NCI-H446 treated with DMSO at 0.1 percent for 48 hours (cell line): ENCODE measurements around the gene PRG3.
"Not testable (repeated sequence)": the region's sequence is repeated elsewhere in the genome, so short reads cannot be mapped to it uniquely, and the experiment has no call there.

Experiments used
- DNase-seq: peaks from one replicate; lab custom pipeline; 2025; lab: John Stamatoyannopoulos, UW

The PRG3 gene

DNA sequence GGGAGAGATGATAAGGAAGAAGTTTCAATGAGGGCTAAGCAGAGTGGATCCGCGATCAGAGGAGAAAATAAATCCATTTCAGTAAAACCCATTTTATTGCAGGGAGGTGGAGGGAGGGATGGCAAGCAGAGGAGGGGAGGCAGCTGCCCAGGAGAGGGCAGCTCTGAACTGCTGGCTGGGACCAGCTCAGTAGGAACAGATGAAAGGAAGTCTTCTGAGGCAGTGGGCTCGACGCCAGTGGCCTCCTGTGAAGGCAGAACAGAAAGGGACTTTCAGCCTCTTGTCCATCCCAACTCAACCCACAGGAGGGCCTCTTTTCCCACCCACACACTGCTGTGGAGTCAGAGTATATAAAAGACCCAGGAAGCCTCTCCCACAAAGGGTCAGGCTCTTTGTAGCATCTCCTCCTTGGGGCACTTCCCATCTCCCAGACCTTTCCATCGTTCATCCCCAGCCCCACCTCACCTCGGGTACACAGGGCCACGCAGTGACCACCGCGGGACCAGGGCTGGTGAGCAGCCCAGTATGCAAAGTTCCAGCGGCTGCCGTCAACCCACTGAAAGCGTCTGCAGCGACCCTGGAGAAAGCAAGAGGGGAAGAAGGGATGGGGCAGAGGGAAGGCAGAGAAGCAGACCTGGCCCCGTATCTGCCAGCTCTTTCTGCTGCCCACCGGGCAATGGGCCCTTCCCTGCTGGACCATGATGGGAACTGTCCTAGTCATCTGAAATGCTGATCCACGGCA is 6.5 kb upstream of the PRG3 start:
- no peak for DNase-seq

DNA sequence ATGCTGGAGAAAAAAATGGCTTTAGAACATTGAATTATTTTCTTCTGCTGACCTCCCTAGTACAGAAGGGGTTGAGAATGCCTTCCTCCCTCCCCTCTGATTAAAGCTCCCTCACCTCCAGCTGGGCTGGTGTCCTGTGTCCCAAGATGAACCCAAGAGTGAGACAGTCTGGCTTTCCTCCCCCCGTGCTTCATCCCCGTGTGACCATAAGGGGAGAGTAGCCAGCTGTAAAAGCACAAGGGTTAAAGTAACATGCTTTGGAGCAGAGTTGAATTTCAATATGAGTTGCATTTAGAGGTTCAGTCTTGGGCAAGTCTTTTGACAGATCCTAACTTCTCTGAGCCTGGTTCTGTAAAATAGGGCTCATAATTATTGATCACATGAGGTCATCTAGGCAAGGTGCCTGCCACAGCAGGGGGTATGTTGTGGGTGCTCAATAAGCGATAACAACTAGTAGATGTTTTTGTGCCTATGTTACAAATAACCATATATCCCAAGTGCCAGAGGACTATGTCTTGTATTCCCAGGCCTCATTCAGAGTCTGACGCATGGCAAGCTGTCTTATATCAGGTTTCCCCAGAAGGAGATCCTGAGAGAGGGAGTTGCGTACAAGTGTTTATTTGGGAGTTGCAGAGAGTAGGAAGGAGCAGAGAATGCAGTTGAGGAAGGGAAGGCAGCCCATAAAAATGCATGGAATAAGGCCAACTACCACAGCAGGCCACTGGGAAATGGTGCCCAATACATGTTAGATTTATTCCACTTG is 5.4 kb upstream of the PRG3 start:
- DNase-seq: no peak

- no peak for DNase-seq
Observed at GRCh38 chr11:57379732-57380131, 1.2 kb downstream of the PRG3 start.

DNA sequence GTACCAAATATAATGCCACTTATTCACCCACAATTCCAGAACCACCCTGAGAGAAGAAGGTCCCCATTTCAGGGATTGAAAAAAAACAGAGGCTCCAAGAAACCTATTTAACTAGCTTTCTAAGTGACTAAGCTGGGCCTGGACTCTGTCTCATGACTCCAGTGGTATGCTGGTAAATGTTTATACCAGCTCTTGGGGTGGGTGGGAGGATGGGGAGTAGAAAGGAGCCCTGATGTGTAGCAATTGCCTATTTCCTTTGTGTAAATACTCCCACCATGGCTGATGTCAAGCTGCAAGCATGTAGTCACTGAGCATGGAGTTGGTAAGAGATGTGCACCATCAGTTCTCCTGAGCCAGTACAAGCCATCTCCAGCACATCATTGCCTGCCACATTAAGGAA is 2.8 kb downstream of the PRG3 start:
- DNase-seq: no peak

DNA sequence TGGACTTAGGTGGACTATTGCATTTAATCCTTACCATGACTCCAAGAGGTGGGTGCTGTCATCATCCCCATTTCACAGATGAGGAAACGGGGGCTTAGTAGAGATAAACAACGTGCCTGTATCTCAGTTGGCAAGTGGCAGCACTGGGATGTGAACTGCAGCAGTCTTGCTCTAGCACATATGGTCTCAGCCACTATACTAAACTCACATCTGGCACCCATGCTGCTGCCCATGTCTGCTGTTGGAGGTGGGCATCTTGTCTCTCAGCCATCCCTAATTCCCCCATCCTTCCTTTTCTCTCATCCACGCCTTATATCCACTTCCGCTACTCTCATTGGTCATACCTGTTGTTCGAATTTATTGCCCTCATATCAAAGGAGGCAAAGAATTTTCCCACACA is 3.8 kb downstream of the PRG3 start:
- DNase-seq: no peak

DNA sequence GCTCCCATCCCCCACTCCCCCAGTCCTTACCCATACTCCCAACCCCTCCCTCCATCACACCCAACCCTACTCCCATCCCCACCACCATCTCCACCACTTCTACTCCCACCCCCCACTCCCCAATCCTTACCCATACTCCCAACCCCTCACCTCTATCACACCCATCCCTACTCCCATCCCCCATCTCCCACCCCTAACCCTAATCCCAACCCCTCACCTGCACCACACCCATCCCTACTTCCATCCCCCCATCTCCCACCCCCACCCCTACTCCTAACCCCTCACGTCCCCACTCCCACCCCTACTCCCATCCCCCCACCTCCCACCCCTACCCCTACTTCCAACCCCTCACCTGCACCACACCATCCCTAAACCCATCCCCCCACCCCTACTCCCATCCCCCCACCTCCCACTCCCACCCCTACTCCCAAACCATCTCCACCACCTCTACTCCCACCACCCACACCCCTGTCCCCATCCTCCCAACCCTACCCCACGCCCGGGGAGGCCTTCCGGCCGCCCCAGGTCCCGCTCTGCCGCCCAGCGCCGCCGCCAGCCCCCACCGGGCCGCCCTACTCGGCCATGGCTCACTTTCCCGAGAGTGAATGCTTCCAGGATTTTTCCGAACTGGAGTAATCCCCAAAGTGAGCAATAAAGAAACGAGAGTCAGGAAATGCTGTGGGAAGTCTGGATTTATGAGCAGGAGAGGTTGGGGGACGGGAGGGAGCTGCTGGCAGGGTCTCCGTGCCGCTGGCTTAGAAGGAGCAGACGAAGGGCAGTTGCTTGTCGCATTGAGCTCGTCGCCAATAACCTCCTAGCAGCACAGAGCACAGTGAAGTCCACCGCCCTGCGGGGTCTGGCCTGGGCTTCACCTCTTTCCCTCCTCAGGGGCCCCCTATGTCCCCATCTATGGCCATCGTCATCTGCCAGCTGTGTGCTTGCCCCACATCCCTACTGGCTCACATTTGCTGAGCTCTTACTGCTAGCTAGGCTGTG is 4.6 kb downstream of the PRG3 start:
- no peak for DNase-seq

GRCh38 chr11:57375490-57375889 is 5.5 kb downstream of the PRG3 start:
- no peak for DNase-seq

GRCh38 chr11:57374966-57375365 is 6.0 kb downstream of the PRG3 start:
- no peak for DNase-seq

- DNase-seq: no peak
Observed at GRCh38 chr11:57373146-57373545, 7.8 kb downstream of the PRG3 start.

DNA sequence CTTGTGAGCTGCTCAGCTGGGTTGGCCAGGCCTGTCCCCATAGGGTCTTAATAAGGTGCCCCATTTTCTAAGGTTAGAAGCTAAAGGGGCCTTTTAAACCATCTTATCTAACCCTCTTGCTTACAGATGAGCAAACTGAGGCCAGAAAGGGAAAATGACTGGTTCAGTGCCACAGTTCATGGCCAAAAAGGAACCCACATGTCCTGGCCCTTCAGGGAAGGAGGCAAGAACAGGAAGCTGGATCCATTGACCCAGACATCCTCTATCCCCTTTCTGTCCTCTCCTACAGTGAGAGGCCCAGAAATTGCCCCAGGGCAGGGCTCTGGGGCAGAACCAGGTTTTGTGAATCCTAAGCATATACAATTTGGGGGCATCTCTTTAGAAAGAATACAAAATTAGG is 10.0 kb downstream of the PRG3 start:
- no peak for DNase-seq

- no peak for DNase-seq
Observed at GRCh38 chr11:57370251-57370650, 10.7 kb downstream of the PRG3 start.

- no peak for DNase-seq
Observed at GRCh38 chr11:57368845-57369232, 12.1 kb downstream of the PRG3 start.

DNA sequence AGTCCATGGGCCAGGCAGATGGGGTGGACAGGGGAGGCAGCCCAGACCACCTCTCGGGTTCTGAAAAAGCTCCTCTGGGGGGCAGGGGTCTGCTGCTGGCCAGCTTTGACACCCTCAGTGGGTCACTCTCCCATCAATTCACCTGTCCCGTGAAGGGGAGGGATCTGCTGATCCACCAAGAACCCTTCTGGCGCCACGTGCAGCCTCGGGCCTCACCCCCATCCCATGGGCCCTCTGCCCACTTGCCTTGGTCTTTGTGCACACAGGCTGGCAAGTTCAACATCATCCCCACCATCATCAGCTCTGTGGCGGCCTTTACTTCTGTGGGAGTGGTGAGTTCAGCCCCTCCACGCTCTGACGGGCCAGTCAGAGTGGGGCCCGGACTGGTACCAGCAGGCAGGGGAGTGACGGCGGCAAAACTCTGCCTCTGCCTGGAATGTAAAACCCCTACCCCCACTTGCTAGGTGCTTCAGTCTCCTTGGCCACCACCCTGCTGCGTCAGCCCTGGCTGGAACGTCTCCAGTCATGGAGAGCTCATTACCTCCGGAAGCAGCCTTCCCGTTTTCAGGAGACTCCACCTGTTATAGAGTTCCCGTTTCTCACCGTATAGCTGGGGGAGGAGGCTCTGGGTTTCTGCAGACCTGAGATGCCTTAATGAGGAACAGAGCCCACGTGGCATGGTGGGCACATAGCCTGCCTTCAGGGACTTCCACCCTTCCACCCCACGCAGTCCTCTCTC is 12.7 kb downstream of the PRG3 start:
- DNase-seq: no peak

DNA sequence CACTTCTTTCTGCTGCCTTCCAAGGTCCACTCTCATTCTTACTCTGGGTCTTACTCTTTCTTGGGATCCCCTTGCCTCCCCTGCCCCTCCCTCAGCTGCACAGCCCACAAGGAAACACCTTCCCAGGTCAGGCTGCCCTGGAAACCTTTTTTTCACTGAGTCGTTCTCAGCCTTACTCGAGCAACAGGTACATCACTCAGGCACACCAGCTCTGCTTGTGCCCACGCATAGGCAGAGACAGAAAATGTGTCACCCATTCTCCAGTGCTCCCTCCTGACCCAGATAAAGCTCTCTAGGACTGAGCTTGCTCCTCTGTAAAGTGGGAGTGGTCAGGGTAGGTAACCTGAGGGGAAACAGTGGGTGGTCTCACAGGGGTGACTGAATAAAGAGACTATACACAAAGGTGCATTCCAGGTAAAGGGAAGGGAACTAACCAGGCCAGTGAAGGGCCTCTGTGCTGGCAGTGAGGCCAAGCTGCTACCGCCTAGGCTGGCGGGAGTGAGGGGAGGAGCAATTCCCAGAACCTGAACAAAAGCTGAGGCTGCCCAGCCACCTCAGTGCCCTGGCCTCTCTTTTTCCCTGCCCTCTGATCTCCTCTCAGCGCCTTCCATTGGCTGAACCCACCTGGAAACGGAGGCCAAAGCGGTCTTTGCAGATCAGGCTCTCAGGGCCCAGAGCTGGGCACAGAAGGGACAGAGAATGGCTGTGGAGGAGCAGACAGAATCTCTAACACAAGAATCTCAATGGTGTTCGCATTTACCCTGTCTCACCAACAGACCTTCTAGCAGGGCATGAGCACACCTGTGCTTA is 15.9 kb downstream of the PRG3 start:
- no peak for DNase-seq

DNA sequence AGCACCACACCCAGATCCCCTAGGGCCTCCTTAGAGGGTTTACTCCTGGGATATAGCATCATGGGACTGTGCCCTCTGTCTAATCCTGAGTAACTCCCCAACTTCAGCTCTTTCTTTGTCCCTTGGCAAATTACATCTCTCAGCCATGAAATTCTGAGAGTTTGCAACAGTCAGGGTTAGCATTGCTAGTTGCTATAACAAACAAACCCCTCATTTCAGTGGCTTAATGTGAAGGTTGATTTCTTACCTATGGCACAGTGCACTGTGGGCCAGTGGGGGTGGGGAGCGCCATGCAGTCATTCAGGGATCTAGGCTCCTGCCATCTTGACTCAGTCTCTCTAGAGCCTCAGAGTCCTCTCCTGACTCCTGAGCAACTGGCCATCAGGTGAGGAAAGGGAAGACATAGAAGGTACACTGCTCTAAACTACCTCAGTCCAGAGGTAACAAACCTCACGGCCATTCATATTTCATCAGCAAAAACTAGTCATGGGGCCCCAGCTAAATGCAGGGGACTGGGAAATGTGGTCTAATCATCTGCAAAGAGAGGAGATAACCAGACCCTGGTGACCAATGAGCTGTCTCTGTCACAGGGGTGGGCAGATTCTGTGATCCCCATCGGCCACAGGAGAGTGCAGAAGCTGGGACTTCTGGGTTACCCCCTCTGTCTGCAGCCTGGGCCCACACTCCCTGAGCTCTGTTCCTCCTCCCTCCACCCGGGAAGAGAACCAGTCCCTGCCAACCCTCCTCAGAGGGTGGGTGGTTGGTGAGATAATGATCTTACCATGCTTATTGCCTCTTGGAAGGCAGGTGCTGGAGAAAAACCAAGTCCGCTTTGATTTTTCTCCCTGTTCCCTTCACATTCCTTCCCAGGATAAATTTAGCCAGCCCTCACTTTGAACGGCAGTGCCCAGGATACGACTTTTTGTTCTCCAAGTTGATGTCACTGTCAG is 17.5 kb downstream of the PRG3 start:
- no peak for DNase-seq

DNA sequence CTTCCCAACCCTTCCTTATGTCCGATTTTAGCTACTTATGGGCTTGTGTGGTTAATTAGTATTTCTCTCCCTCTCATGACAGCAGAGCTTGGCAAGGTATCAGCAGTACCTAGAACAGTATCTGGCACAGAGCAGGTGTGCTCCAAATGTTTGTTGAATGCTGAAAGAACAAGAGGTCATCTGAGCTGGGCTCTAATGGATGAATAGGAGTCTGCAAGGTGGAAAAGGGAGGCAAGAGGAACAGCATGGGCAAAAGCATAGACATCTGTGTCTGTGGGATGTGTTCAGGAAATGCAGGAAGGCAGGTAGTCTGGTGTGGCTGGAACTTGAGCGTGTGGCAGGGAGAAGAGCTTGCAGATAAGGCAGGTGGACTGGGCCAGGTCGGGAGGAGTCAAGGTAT is 19.0 kb downstream of the PRG3 start:
- DNase-seq: no peak

DNA sequence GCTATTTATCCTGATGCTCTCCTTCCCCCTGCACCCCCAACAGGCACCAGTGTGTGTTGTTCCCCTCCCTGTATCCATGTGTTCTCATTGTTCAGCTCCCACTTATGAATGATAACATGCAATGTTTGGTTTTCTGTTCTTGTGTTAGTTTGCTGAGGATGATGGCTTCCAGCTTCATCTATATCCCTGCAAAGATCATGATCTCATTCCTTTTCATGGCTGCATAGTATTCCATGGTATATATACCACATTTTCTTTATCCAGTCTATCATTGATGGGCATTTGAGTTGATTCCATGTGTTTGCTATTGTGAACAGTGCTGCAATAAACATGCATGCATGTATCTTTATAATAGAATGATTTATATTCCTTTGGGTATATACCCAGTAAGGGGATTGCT is 19.5 kb downstream of the PRG3 start:
- not testable (repeated sequence) for DNase-seq

GRCh38 chr11:57360991-57361390 is 20.0 kb downstream of the PRG3 start:
- no peak for DNase-seq

- no peak for DNase-seq
Observed at GRCh38 chr11:57359896-57360690, 20.9 kb downstream of the PRG3 start.
